SHP77 (cell line): ENCODE data around the gene IDI1.
"Not testable (repeated sequence)": the region's sequence is repeated elsewhere in the genome, so short reads cannot be mapped to it uniquely, and the experiment has no call there.

ENCODE experiments used
- DNase-seq, 2 experiments: peaks; one replicate each; lab custom pipeline; 2025; lab: John Stamatoyannopoulos, UW

IDI1 gene

DNA sequence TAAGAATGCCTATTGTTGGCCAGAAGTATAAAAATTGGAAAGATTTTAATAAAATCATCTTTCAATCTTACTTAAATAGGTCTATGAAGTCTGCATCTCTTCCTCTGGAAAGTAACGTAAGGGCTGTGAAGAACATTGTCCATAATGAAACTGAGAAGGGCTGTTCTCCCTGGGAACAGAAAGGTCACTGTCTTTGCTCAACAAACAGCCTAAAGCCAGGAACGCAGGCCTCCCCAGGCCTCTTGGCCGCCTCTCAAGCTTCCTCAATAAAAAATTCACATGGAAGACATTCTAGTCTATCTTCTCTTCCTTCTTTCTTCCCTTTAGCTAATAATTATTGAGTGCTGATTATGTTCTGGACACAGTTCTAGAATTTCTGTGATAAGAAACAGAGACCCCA is 14.2 kb downstream of the IDI1 start:
- DNase-seq, result no peak

GRCh38 chr10:1033601-1034000 is 15.3 kb downstream of the IDI1 start:
- no peak for DNase-seq

DNA sequence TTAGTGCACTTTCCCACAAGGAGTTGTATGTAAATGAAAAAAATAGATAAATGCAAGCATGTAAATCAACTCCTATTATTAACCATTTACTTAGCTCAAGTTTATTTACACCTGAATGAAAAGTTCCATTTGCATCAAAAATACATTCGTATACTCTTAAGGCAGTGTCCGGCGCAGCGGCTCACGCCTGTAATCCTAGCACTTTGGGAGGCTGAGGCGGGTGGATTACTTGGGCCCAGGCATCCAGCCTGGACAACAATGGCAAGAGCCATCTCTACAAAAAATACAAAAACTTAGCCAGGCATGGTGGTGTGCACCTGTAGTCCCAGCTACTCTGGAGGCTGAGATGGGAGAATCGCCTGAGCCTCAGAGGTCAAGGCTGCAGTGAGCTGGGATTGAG is 19.1 kb downstream of the IDI1 start:
- DNase-seq, result no peak

GRCh38 chr10:1026578-1026977 is 22.3 kb downstream of the IDI1 start:
- no peak for DNase-seq

GRCh38 chr10:1025683-1026082 is 23.2 kb downstream of the IDI1 start, which contains the start of gene IDI2:
Gene IDI2 (minus strand): TSS chr10:1025859. CDS start chr10:1024723, 1,136 bp downstream.
- DNase-seq, result no peak

GRCh38 chr10:1024103-1024502 is 24.8 kb downstream of the IDI1 start:
- no peak for DNase-seq

GRCh38 chr10:1022413-1022812 is 26.5 kb downstream of the IDI1 start:
- no peak for DNase-seq

GRCh38 chr10:1020958-1021357 is 28.0 kb downstream of the IDI1 start:
- DNase-seq, result no peak

DNA sequence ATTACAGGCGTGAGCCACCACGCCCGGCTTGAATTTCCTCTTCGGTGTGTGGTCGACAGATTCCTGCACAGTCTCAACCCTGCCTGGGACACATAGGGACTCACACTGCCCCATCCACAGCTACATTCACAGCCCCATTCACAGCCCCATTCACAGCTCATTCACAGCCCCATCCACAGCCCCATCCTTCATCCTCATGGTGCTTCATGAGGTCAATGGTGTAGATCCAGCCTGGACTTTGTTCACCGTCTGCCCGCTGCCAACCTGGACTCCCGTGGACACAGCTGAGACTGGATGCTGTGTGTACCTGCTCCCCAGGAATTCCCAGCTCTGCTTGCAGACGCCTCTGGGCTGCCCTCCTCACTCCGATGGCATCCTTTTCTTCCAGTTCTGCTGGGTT is 28.5 kb downstream of the IDI1 start:
- DNase-seq, result no peak

DNA sequence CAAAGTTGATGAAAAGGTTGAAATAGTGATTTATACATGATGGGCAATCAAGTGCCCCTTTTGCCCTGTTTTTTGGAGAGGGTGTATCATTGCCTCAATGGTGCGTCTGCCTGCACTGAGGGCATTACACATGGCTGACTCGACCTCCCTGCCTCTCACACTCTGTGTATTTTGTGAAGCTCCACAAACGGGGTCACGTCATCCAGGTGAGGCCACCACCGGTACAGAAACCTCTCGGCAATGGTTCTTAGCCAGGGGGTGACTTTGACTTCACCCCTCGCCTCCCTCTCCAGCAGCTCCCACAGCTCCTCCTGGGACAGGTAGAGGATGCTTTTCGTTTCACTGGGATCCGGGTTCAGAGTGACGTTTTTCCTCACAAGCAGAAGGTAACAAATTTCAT is 29.6 kb downstream of the IDI1 start:
- no peak for DNase-seq

DNA sequence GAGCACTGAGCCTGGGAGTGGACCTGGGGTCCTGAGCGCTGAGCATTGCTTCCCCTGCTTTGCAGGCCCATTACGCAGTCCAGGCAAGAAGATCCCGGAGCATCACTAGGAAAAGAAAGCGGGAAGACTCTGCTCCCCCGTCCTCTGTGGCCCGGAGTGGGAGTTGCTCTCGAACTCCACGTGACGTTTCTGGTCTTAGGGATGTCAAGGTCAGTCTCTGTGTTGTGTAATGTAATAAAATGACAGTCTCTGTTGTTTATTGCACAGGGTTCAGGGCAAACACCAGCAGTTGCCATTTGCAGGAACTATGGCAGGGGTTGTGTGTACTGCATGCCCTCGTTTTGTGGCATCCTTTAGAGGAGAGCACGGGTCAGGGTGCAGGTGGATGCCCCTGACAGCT is 33.2 kb downstream of the IDI1 start:
- no peak for DNase-seq

DNA sequence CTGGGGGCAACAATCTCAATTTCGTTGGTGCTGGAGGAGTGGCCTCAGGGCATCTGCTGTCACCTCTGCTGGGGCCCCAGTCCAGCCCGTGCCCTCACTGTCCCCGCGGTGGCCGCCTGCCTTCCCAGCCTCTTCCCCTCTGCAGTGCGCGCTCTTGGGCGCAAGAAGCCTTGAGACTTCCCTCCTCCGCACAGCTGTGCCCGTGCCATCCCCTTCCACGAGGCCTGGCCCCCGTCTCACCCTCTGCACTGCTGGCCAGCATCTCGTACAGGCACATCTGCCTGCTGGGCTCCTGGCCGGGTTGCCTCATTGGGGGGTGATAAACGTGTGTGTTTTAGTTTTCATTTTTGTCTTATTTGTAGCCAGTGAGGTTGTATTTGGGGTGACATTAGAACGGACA is 37.2 kb downstream of the IDI1 start:
- no peak for DNase-seq

- no peak for DNase-seq
Observed at GRCh38 chr10:1010703-1011102, 38.2 kb downstream of the IDI1 start.

DNA sequence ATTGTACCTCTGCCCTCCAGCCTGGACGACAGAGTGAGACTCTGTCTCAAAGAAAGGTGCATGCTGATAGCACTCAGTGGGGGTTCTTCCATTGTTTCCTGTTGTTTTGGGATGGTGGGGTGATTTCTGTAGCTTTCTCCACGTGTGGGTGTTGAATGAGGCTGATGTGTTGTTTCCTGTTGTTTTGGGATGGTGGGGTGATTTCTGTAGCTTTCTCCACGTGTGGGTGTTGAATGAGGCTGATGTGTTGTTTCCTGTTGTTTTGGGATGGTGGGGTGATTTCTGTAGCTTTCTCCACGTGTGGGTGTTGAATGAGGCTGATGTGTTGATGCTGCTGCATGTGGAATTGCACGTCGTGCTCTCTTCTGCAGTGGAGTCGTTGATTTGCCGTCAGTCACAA is 39.0 kb downstream of the IDI1 start:
- DNase-seq, result not testable (repeated sequence)

DNA sequence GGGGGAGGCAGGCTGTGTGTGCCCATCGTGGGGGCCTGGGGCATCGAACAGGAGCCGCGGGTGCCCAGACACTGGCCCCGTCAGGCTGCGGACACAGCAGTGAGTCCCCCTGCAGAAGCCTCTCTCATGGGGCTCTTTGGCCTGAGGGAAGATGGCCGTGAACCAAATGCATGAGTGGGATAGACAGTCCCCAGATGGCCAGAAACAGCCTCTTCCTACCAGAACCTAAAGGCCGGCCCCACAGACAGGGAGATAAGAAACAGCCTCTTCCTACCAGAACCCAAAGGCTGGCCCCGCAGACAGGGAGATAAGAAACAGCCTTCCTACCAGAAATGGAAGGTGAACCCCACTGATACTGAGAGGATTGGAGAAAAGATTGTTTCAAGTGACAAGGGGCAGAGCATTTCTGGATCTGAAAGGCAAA is 39.8 kb downstream of the IDI1 start:
- DNase-seq, result no peak

DNA sequence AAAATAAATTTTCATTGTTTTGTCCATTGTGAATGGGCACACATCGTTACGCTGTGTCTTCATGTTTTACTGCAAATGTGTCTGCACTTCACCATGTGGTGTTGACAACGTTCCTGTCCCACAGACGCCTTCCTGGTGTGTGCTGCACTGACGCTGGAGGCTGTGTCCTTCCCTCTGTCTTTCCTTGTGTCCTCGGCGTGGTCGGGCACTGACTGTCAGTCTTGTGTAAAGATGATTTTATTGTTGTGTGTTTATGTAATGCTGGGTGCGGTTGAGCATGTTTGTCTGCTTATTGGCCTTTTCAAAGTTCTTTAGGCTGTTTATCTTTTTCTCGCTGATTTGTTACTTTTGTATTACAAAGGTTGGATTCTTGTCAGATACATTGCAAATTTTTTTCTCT is 41.3 kb downstream of the IDI1 start:
- no peak for DNase-seq

- no peak for DNase-seq
Observed at GRCh38 chr10:1006573-1006972, 42.3 kb downstream of the IDI1 start.

- no peak for DNase-seq
Observed at GRCh38 chr10:1003884-1004670, 44.8 kb downstream of the IDI1 start.

GRCh38 chr10:1002425-1003006 is 46.4 kb downstream of the IDI1 start:
- DNase-seq, result no peak

GRCh38 chr10:997266-998022 is 51.5 kb downstream of the IDI1 start:
- no peak for DNase-seq

- no peak for DNase-seq
Observed at GRCh38 chr10:996031-996430, 52.9 kb downstream of the IDI1 start.

DNA sequence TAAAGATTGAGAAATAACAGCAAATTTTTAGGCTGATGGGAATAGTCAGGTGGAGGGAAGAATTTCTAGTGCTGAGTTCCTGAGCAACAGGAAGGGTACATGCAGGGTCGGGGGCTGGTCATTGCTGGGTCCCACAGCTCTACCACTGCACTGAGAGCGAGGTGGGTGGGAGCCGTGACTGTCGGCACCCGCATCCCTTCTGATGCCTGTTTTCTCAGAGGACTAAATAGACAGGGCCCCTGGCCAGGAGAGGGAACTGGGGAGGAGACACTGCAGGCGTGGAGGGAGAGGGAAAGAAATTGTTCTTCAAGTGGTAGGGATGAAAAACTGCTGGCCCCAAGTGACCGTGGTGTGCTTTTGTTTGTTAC is 53.4 kb downstream of the IDI1 start:
- no peak for DNase-seq
